H1 (cell line): ENCODE data around the gene FLRT2. TPM values are rescaled to one million over a fixed set of nuclear protein-coding genes. Genes with fewer than 3 reads are reported as not detected.

ENCODE experiments used
- BACH1 ChIP-seq: IDR thresholded peaks from 2 replicates; pipeline ENCODE4 v1.6.1; 2012; ENCODE audit warnings: low read length, improper control_type of control experiment
- HDAC2 ChIP-seq, 2 experiments: fragments of 300-600 bp in 1 of 2; sonication (generic) in 1 of 2; IDR thresholded peaks; 2 replicates each; pipeline ENCODE4 v1.6.1; 2011 to 2012; ENCODE audit warnings: low read depth in 2 of 2, low read length in 2 of 2, mild to moderate bottlenecking in 2 of 2, moderate library complexity in 2 of 2, borderline replicate concordance in 1 of 2, inconsistent platforms in 1 of 2
- KDM5A ChIP-seq: fragments of 200-600 bp; IDR thresholded peaks from 2 replicates; pipeline ENCODE4 v1.7.1; 2012; ENCODE audit warnings: mild to moderate bottlenecking, low read length, inconsistent platforms, mixed read lengths
- RXRA ChIP-seq: IDR thresholded peaks from 2 replicates; pipeline ENCODE4 v1.6.1; 2011; ENCODE audit warnings: low read depth, mild to moderate bottlenecking, low read length, moderate library complexity; ENCODE audit not compliant: insufficient read depth
- TCF12 ChIP-seq: IDR thresholded peaks from 2 replicates; pipeline ENCODE4 v1.6.1; 2011; ENCODE audit warnings: low read depth, mild to moderate bottlenecking, low read length
- polyA plus RNA-seq, 7 experiments: library from polyadenylated mRNA; depleted of rRNA in 3 of 7; stranded (reverse) in 5 of 7; unstranded in 2 of 7; fragments of >200 nt in 5 of 7; fragments of 200-250 nt in 2 of 7; gene quantifications; 1 replicate in 5 of 7; 2 replicates in 1 of 7; 4 replicates in 1 of 7; pipeline versions ENCODE4 v1.2.1 to v1.2.3, GENCODE V29; 2011 to 2013; ENCODE audit warnings: missing spikeins in 2 of 7, mixed read lengths in 2 of 7
- total RNA-seq: library from RNA; stranded (reverse); fragmentation: NEBNext Ultra II Directional; extraction: Animal tissue kit (Norgen Biotek cat#: 25700); gene quantifications from 2 replicates; pipeline ENCODE4 v1.2.1, GENCODE V29; 2021
- TF ChIP-seq, protein P1 (sequence below): IDR thresholded peaks from 2 replicates; pipeline ENCODE4 v1.6.1; 2011; ENCODE audit warnings: low read depth, mild to moderate bottlenecking, low read length; ENCODE audit not compliant: insufficient read depth

Gene FLRT2
- total and polyA plus RNA-seq, 2 of the 8 experiments (the other 6 are each of a cell fraction or from before 2014, with no cell fraction given) = 2.4 to 6.9 TPM

DNA sequence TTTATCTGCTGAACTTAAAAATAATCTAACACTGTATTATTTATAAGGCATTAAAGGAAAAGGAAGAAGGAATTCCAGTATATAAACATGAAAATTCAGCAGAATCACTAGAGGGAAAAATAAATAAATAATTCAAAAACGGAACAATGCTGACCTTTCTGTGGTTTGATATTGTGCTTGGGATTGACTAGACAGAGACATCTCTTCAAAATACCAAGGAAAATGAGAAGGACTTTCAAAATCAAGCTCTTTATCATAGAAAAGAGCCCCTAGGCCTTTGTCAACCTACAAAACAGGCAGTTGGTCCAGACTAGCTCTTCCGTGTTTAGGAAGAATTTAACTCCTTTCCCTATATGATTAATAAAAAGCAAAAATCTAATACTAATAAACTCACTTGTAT lies 6.3 kb upstream of the FLRT2 start (continued):
- TF ChIP-seq HDAC2 (IDR thresholded peaks at IDR 0.05; ENCODE audit: borderline replicate concordance in 1 of 2, low read depth in 2 of 2, low read length in 2 of 2) = no peak
- TF ChIP-seq BACH1 = no peak
- TF ChIP-seq KDM5A = no peak
- no peak for TF ChIP-seq TCF12
- TF ChIP-seq, protein P1, sequence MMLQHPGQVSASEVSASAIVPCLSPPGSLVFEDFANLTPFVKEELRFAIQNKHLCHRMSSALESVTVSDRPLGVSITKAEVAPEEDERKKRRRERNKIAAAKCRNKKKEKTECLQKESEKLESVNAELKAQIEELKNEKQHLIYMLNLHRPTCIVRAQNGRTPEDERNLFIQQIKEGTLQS = no peak
- TF ChIP-seq RXRA = no peak
